Measurements from ENCODE around the gene SIRT3.

DNA sequence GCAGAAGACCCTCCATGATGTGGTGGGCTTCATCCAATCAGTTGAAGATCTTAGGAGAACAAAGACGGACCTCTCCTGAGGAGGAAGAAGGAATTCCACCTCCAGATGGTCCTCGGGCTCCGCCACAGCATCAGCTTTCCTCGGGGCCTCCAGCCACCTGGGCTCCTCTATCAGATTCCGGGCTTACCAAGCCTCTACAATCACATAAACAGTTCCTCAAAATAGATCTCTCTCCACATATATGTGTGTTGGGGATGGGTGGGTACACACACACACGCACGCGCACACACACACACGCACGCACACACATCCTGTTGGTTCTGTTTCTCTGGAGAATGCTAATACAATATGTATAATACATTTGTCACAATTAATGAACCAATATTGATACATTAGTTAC is 23.3 kb upstream of the SIRT3 start:
- TF ChIP-seq, protein P1, sequence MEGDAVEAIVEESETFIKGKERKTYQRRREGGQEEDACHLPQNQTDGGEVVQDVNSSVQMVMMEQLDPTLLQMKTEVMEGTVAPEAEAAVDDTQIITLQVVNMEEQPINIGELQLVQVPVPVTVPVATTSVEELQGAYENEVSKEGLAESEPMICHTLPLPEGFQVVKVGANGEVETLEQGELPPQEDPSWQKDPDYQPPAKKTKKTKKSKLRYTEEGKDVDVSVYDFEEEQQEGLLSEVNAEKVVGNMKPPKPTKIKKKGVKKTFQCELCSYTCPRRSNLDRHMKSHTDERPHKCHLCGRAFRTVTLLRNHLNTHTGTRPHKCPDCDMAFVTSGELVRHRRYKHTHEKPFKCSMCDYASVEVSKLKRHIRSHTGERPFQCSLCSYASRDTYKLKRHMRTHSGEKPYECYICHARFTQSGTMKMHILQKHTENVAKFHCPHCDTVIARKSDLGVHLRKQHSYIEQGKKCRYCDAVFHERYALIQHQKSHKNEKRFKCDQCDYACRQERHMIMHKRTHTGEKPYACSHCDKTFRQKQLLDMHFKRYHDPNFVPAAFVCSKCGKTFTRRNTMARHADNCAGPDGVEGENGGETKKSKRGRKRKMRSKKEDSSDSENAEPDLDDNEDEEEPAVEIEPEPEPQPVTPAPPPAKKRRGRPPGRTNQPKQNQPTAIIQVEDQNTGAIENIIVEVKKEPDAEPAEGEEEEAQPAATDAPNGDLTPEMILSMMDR (IDR thresholded peaks at IDR 0.05): no peak
- TF ChIP-seq POLR2A (IDR thresholded peaks at IDR 0.05): no peak
